HG02678 (cell line): ENCODE measurements around the gene INPP5A.

Source experiments
- ATAC-seq: cut with Tn5 transposase; IDR thresholded peaks from one replicate; pipeline ENCODE4 v1.9.1; 2021; ENCODE audit warnings: mild to moderate bottlenecking, moderate library complexity; ENCODE audit not compliant: unreplicated experiment

INPP5A gene

DNA sequence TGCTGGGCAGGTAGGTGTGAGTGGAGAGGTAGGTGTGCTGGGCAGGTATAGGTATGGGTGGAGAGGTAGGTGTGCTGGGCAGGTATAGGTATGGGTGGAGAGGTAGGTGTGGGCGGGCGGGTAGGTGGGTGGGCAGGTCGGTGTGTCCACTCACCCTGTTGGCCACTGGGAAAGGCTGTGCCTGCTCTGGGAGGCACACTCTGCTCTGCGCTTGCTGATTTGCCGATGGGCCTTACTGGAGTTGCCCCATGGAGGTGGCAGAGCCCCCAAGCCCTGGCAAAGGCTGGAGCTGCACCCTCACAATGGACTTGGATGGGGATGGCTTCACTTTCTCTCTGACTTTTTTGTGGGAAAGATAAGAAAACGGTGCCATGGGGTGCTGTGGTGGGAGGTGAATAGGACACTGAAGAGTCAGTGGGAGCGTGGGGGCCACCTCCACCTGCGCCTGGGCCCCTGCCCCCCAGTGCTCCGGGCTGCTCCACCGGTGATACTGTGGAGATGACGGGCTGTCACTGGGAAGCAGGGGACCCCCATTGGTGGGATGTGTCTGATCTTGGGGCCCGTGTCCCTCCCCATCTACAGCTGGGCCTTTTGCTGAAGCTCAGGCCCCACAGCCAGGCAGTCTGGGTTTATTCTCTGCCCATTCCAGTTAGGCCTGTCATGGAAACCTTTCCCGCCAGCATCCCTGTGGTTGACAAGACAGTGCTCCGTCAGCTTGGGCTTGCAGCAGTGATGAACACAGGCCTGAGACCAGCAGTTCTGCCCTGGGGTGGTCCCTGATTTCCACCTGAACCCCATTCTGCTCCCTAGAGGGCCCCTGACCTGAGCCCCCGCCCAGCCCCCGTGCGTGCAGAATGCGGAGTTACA, 173.4 kb downstream of the INPP5A start:
- no peak for ATAC-seq

DNA sequence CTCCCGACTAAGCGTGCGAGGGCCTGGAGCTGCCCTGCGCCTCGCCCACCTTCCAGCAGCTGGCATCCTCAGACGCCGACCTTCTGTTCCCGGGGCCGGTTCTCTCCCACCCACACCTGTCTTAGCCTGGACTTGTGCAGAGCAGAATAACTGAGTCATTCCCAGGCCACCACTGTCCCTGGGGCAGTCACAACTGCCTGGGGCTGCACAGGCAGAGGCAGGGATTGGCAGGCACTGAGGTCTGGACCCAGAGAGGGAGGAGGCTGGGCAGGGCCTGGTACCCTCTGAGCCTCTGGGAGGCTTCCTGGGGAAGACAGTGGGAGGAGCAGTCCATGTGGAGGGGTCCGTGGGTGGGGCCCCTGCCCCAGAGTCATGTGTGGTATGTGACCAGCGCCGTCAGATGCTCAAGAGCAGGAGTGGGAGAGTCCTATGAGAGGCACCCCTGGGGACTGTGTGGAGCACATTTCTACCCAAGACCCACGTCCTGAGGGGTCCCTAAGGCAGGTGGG, 174.1 kb downstream of the INPP5A start:
- ATAC-seq = no peak

DNA sequence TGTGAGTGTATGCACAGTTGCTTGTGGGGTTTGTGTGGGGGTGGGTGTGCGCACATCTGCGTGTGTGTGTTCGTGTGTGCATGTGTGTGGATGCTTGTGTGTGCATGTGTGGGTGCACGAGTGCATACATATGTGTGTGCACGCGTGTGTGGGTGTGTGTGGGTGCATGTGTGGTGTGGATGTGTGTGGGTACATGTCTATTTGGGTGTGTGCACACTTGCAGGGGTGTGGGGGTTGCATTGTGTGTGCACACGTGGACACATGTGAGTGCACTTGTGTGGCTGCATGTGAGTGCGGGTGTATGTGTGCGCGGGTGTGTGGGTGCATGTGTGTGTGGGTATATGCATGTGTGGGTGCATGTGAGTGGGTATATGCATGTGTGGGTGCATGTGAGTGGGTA, 174.7 kb downstream of the INPP5A start:
- ATAC-seq = no peak

GRCh38 chr10:132712743-132713142, 175.2 kb downstream of the INPP5A start:
- no peak for ATAC-seq

GRCh38 chr10:132713421-132714095, 176.0 kb downstream of the INPP5A start:
- ATAC-seq = no peak

- no peak for ATAC-seq
These were observed 176.8 kb downstream of the INPP5A start for GRCh38 chr10:132714096-132714985.

- ATAC-seq = no peak
These were observed 177.6 kb downstream of the INPP5A start for GRCh38 chr10:132714986-132715775.

DNA sequence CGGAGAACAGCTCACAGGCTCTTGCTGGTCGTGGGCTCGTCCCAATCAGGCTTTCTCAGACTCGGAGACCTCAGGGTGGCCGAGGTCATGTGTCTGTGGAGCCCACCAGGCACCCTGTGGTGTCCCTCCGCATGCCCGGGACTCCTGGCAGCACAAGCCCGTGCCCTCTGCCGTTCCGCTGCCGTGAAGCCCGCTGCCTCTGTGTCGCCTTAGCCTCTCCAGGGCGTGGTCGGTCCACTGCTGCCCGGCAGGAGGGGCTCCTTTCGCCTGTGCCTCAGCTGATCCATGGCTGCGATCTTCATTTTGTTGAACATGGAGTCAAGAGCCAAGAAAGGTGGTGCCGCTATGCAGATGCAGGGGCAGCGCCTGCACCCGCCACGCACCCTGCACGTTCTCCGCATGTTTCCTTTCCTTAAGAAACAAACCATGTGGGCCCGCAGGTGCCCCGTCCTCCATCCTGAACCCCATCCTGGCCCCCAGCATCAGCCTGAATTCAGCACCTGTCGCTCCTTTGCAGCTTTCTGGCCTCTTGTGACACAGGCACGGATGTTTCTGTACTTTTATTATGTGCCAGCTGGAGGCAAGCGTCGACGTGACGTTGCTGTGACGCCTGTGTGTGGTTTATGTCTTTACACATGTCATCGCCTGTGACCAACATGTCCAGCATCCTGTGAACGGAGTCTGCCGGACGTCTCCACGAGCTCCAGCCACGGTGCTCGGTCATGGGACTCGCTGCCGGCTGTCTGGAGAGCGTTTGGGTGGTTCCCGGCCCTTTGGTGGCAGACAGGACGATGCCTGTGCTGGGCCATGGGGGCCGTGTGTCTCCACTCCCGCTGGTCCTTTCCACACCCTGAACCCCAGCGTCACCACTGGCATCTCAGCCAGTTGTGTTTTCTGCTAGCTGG, 178.4 kb downstream of the INPP5A start:
- ATAC-seq = no peak

DNA sequence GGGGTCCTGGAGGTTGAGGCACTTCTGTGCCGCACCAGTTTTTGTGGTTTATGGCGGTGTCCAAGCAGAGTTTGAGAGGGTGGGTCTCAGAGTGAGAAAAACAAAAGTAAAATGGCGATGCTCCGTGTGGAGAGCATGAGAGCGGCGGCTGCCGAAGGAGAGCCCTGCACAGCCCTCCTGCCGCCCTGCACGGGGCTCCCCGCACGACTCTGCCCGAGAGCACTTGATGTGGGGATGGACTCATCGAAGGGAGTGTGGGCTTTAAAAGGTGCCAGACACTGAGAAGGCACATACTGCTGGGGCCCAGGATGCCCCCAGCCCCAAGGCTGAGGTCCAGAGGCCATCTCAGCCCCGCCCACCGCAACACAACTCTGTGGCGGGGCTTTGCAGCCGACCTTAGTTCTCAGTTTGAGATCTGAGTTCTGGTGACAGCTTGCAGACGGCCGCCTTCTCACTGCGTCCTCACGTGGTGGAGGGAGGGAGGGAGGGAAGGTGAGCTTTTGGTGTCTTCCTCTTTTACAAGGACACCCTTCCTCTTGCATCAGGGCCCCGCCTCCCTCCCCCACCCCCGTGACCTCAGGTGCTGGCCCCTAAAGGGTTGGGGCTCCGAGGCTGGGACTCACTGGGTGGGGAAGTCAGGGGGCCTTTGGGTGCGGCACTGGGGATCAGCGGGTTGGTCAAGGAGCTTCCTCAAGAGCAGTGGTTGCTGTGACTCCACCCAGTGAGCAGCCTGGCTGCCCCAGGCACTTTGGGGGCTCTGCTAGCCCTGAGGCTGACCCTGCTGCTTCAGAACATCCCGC, 179.3 kb downstream of the INPP5A start:
- ATAC-seq = no peak

DNA sequence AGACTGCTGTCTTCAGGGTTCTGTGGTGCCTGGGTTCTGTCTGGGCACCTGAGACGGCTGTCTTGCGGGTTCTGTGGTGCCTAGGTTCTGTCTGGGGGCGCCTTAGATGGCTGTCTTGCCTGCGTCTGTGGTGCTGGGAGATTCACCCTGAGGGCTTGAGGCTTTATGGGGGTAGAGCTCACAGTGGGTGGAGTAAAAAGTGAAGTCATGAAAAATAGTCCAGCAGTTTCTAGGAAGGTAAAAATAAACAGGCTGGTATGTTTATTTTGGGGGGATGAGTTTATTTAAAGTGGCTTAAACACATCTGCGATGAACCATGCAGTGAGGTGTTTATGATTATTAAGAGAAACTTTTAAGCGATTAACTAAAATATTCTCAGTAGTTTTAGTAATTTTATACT, 184.1 kb downstream of the INPP5A start:
- no peak for ATAC-seq

DNA sequence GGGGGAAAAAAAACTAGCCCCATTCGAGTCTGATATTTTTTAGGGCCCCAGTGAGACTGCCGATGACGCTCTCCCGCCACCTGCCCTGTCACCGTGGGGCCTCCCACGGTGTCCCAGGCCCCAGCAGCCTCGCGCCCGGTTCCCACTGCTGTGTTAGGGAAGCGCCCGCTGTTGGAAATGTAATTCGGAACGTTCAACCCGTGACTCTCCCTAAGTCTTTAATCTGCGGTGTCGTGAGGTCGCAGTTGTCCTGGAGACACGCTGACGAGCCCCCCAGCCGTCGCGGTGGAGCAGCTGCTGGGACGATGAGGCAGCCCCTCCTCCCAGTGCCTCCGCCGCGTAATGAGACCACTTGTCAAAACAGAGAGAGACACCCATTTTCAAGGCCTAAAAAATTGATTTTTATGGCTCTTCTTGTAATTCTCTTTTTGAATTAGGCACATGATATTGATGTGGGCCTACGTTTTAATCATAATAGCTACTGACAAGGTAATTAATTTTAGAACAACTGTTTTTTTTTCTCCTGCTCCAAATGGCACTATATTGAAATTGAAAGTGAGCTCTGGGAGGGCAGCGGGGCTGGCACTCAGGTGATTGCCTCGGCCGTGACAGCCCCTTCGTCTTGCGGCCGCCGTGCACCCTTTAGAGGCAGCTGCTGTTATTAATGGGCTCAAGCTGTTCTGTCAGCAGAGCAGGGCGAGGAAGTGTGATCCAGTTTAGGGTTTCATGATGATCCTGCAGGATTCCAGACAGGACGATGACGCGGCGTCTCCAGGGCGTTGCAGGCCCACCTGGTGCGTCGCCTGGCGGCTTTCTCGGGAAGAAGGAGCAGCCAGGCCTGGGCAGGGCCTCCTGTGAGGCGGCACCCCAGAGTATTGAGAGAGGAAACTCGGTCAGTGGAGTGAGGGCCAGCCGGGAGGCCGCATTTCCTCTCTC, 185.1 kb downstream of the INPP5A start:
- ATAC-seq = no peak

GRCh38 chr10:132723330-132723970, 185.9 kb downstream of the INPP5A start:
- no peak for ATAC-seq

DNA sequence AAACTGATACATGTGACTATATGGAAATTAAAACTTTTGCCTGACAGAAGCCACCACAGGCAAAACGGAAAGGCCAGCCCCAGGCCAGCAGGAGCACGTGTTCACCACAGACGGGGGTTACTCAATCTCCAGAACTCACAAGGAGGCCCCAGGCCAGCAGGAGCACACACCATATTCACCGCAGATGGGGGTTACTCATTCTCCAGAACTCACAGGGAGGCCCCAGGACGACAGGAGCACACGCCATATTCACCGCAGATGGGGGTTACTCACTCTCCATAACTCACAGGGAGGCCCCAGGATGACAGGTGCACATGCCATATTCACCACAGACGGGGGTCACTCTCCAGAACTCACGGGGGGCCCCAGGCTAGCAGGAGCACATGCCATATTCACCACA, 186.9 kb downstream of the INPP5A start:
- no peak for ATAC-seq

- no peak for ATAC-seq
These were observed 187.6 kb downstream of the INPP5A start for GRCh38 chr10:132725202-132725601.

- no peak for ATAC-seq
These were observed 188.6 kb downstream of the INPP5A start for GRCh38 chr10:132726194-132726593.

DNA sequence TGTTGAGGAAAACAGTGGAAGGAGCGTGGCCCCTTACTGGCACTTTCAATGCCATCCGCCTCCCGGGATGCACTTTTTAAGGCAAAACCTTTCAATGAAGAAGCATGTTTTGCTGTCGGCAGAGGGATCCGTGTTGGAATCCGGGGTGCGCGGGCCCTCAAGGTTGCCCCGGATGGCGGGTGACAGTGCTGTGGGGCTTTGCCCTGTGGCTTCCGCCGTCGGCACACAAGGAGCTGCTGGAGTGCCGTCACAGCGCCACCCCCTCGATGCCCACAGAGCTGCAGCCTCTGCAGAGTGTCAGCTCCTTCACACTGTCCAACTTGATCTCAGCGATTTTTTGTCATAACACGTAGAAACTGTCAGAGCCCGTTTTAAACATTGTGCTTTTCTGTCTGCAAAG, 189.4 kb downstream of the INPP5A start:
- no peak for ATAC-seq

- no peak for ATAC-seq
These were observed 189.8 kb downstream of the INPP5A start for GRCh38 chr10:132727411-132727810.
